Measurements from ENCODE around the gene MBTD1. TPM values are rescaled to one million over a fixed set of nuclear protein-coding genes. Genes with fewer than 3 reads are reported as not detected.

The MBTD1 gene
- total and polyA plus RNA-seq, 2 of the 8 experiments (the other 6 are each of a cell fraction or from before 2014, with no cell fraction given) = 20.3 to 51.4 TPM

GRCh38 chr17:51256101-51256500 is 3.7 kb downstream of the MBTD1 start (continued):
- TF ChIP-seq RFX5 (IDR thresholded peaks at IDR 0.05; ENCODE audit: borderline replicate concordance, low read depth, low read length) (no peak), SUZ12 (IDR thresholded peaks at IDR 0.05; ENCODE audit: low read length) (no peak), SP2 (IDR thresholded peaks at IDR 0.05; ENCODE audit: low read length) (no peak)
